Prostate gland (tissue), 2 donors: ENCODE data around the gene MBD6. TPM values are rescaled to one million over a fixed set of nuclear protein-coding genes. Genes with fewer than 3 reads are reported as not detected.

ENCODE experiments used
- DNase-seq: peaks from one replicate; pipeline ENCODE4 v3.0.0-alpha.2; 2019; ENCODE audit warnings: low spot score
- H3K27ac ChIP-seq, 2 donors: fragments of 200-600 bp; sonication (generic); 2 replicates each; pipeline ENCODE4 v1.5.1; 2017 to 2019
- H3K27me3 ChIP-seq: fragments of 200-600 bp; sonication (generic); replicated peaks from 2 replicates; pipeline ENCODE4 v1.5.1; 2019; ENCODE audit not compliant: insufficient read depth
- H3K36me3 ChIP-seq, 2 donors: fragments of 200-600 bp; sonication (generic); 1 replicate in 1 of 2; 2 replicates in 1 of 2; pipeline versions ENCODE4 v1.5.1 to v1.8.1; 2017 to 2019
- H3K4me1 ChIP-seq: fragments of 200-600 bp; sonication (generic); replicated peaks from 2 replicates; pipeline ENCODE4 v1.5.1; 2019
- H3K4me3 ChIP-seq, 2 donors: fragments of 200-600 bp; sonication (generic); 2 replicates each; pipeline ENCODE4 v1.5.1; 2017 to 2019
- H3K9me3 ChIP-seq: fragments of 200-600 bp; sonication (generic); 2 replicates; pipeline ENCODE4 v1.5.1; 2017
- CTCF ChIP-seq, 4 experiments: fragments of 200-600 bp in 2 of 4; fragments of 450-650 bp in 2 of 4; sonication (generic) in 2 of 4; IDR thresholded peaks; 1 replicate in 3 of 4; 2 replicates in 1 of 4; pipeline ENCODE4 v1.5.1; 2016 to 2019; ENCODE audit warnings: antibody characterized with exemption in 4 of 4, mild to moderate bottlenecking in 2 of 4, moderate library complexity in 2 of 4
- POLR2A ChIP-seq: fragments of 450-650 bp; IDR thresholded peaks from one replicate; pipeline ENCODE4 v1.6.1; 2016; ENCODE audit warnings: antibody characterized with exemption, mild to moderate bottlenecking
- POLR2AphosphoS5 ChIP-seq: sonication (generic); formaldehyde crosslinking; IDR thresholded peaks from one replicate; pipeline ENCODE4 v1.6.1; 2017; ENCODE audit warnings: antibody characterized with exemption
- WGBS: methylation state at CpG from one replicate; pipeline ENCODE4 v1.1.5; 2018; 5-methylcytosine and 5-hydroxymethylcytosine counted together
- intact Hi-C: fragments of 100-400 bp; cut with DNase I; formaldehyde crosslinking; loops from one replicate; pipeline ENCODE4 v1.14.2; 2022
- total RNA-seq, 2 donors: library from RNA; depleted of rRNA; stranded (reverse); fragments of >200 nt; gene quantifications; one replicate each; pipeline ENCODE4 v1.1.0, GENCODE V29; 2016

Gene MBD6
- total RNA-seq, 2 donors from 2014 or later, result 54.5 to 92.1 TPM

GRCh38 chr12:57549909-57550640 lies 27.5 kb downstream of the MBD6 start, which contains the start of gene KIF5A:
KIF5A (plus strand) TSS chr12:57550044; CDS start chr12:57550272, 228 bp downstream.
- peak within 1 kb of the TSS; percentile 15 to 27 for H3K4me3 ChIP-seq
- 4% methylated on average over 52 of the region's 52 CpGs for WGBS
- H3K27me3 ChIP-seq, result peaks cover 13% of the 10 kb centered on the region
- TF ChIP-seq POLR2AphosphoS5, result no peak
- TF ChIP-seq CTCF (IDR thresholded peaks at IDR 0.05), result no peak
- TF ChIP-seq POLR2A, result no peak
- DNase-seq, result no peak
- intact Hi-C loops, result no loop called here
- H3K9me3 ChIP-seq, result no peaks in the 10 kb centered on the region
- H3K4me1 ChIP-seq, result peaks cover 7% of the 10 kb centered on the region
- no peaks in the 10 kb centered on the region for H3K36me3 ChIP-seq
- H3K27ac ChIP-seq, result no peak within 1 kb of the TSS

DNA sequence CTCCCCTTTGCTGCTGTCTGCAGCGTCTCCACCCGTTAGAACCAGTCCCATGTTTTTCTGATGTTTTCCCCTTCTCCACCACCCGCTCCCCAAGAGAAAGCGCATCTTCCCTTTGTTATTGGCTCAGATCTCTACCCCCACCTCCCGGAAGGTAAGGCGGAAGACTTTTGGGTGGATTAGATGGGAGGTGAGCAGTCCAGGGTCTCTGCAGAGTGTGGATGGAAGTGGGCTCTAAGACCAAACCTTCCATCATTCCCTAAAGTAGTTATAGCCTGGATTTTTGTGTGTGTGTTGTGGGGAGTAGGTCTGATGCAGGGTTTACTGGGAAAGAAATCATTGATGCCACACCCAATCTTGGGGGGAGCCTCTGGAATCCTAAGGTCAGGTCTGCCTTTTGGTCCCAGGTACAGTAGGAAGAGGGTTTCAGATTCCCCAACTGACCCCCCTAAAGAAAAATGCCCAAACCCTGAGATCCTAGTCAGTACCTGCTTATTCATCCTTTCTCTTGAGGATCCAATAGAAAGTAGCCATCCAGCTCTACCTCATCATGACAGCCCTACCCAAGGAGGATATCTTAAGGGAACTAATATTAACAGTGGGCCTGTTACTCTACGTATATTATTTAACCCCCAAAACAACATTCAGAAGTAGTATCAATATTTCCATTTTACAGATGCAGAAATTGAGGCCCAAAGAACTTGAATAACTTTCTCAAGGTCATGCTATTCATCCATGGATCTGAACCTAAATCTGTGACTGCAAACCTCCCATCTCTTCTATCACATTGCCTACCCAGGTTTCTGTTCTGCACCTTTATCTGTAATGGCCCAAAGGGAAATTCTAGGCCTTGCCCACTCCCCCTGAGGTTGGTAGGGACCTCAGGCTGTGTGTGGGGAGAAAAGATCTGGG lies 28.3 kb downstream of the MBD6 start:
- Histone ChIP-seq H3K4me1 (peaks cover 1% of the 10 kb centered on the region), H3K36me3 (no peaks in the 10 kb centered on the region), H3K27ac (no peak overlapping the region), H3K9me3 (no peaks in the 10 kb centered on the region), H3K4me3 (no peak overlapping the region), H3K27me3 (peaks cover 13% of the 10 kb centered on the region)
- intact Hi-C loops, result no loop called here
- DNase-seq, result no peak
- no peak for TF ChIP-seq POLR2AphosphoS5
- no peak for TF ChIP-seq CTCF (IDR thresholded peaks at IDR 0.05)
- TF ChIP-seq POLR2A, result no peak
- WGBS, result 61% methylated on average over 7 of the region's 7 CpGs

GRCh38 chr12:57551637-57552305 lies 29.1 kb downstream of the MBD6 start:
- intact Hi-C loops, result no loop called here
- H3K9me3 ChIP-seq, result no peaks in the 10 kb centered on the region
- H3K27me3 ChIP-seq, result peaks cover 13% of the 10 kb centered on the region
- TF ChIP-seq CTCF (IDR thresholded peaks at IDR 0.05), result no peak
- no peak for TF ChIP-seq POLR2A
- no peak for TF ChIP-seq POLR2AphosphoS5
- H3K4me3 ChIP-seq, result no peak overlapping the region
- no peaks in the 10 kb centered on the region for H3K4me1 ChIP-seq
- no peaks in the 10 kb centered on the region for H3K36me3 ChIP-seq
- no peak overlapping the region for H3K27ac ChIP-seq
- DNase-seq, result no peak
- 80% methylated on average over 3 of the region's 3 CpGs for WGBS

GRCh38 chr12:57552306-57552651 lies 29.7 kb downstream of the MBD6 start:
- Histone ChIP-seq H3K9me3 (no peaks in the 10 kb centered on the region), H3K36me3 (no peaks in the 10 kb centered on the region)
- no peak for DNase-seq

More at GRCh38 chr12:57552306-57552651, 29.7 kb downstream of the MBD6 start:
- no peak for TF ChIP-seq CTCF (IDR thresholded peaks at IDR 0.05)
- TF ChIP-seq POLR2A, result no peak
- no peak for TF ChIP-seq POLR2AphosphoS5
- intact Hi-C loops, result no loop called here
- Histone ChIP-seq H3K4me3 (no peak overlapping the region), H3K27ac (no peak overlapping the region), H3K27me3 (peaks cover 13% of the 10 kb centered on the region), H3K4me1 (no peaks in the 10 kb centered on the region)
- 73% methylated on average over 2 of the region's 2 CpGs for WGBS
